ENCODE results near the gene TBP.

Gene TBP

DNA sequence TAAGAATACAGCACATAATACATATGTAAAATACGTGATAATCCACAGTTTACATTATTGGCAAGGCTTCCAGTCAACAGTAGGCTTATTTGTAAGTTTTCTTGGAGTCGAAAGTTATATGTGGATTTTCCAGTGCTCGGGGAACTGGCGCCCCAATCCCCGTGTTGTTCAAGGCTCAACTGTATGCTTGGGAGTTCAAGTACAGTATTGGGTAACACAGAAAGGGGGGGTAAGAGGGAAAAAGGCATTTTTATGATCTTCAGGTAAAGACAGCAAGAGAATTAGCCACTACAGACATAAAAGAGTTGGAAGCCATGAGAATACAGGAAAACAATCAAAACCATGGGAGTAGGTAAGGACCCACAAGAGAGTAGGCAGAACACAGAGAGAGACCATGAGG is 17.5 kb upstream of the TBP start:
- H3K36me3 ChIP-seq (ENCODE audit: control insufficient read depth, insufficient read depth, low read length, severe bottlenecking), result peaks cover 93% of the 10 kb centered on the region

DNA sequence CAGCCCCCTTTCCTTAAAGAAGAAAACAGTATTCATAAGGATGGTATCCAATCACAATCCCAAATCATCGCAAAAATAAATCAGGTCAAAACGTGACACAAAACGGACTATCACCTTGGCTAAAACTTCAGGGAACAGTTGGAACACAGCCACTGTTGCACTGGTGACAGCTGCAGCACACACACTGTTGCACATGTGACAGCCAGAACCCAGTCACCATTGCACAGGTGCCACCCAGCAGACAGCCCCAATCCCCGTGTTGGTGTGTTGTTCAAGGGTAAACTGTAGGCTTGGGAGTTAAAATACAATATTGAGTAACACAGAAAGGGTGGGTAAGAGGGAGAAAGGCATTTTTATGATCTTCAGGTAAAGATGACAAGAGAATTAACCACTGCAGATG is 16.8 kb upstream of the TBP start:
- H3K4me1 ChIP-seq (ENCODE audit: control insufficient read depth, insufficient read depth, low read length), result peaks cover 25% of the 10 kb centered on the region
- H3K9ac ChIP-seq (ENCODE audit: low read length), result no peak overlapping the region
- H3K9me3 ChIP-seq (ENCODE audit: control insufficient read depth, low read length), result no peaks in the 10 kb centered on the region
- DNase-seq (ENCODE audit: low read depth), result no peak
- H3K36me3 ChIP-seq (ENCODE audit: control insufficient read depth, insufficient read depth, low read length, severe bottlenecking), result peaks cover 97% of the 10 kb centered on the region
- H3K4me3 ChIP-seq (ENCODE audit: low read length), result no peak overlapping the region
- no peaks in the 10 kb centered on the region for H3K27me3 ChIP-seq (replicated peaks; ENCODE audit: control insufficient read depth, insufficient read depth, low read length)

More for the DNA sequence above, 17.5 kb upstream of the TBP start:
- H3K9me3 ChIP-seq (ENCODE audit: control insufficient read depth, low read length), result no peaks in the 10 kb centered on the region
- H3K4me3 ChIP-seq (ENCODE audit: low read length), result no peak overlapping the region
- no peaks in the 10 kb centered on the region for H3K27me3 ChIP-seq (replicated peaks; ENCODE audit: control insufficient read depth, insufficient read depth, low read length)
- no peak overlapping the region for H3K9ac ChIP-seq (ENCODE audit: low read length)
- H3K4me1 ChIP-seq (ENCODE audit: control insufficient read depth, insufficient read depth, low read length), result peaks cover 19% of the 10 kb centered on the region
- no peak for DNase-seq (ENCODE audit: low read depth)

DNA sequence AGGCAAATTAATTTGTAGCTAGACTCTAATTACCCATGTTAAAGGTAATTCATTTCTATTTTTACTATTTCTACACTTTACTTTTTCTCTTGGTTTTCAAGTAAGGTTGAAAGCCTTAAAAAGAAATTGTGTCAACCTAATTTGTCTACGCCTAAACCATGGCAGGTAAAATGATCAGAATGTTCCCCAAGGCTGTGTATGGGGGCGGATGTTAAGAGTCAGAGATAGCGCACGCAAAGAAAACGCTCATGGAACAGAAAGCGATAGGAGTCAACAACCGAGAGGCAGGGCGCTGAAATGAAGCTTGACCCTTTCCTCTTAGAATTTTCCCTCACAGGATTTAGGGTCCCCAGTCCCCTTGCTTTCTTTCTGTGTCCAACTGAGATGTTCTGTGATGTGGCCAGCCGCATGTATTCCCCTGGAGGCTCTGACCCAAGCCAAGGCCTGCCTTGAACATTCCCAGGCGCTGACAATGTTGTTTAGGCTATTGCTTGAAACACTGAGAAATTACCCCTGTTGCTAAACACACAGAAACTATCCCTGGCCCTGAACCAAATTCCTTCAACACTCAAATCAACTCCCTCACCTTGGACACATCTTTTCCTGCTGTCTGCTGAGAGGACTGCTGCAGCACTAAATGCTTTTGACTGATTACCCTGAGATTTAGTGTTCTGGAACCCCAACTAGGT is 12.0 kb upstream of the TBP start:
- Histone ChIP-seq H3K4me3 (ENCODE audit: low read length) (no peak overlapping the region), H3K36me3 (ENCODE audit: control insufficient read depth, insufficient read depth, low read length, severe bottlenecking) (peaks cover 99% of the 10 kb centered on the region), H3K9ac (ENCODE audit: low read length) (no peak overlapping the region), H3K27me3 (replicated peaks; ENCODE audit: control insufficient read depth, insufficient read depth, low read length) (no peaks in the 10 kb centered on the region), H3K9me3 (ENCODE audit: control insufficient read depth, low read length) (no peaks in the 10 kb centered on the region), H3K4me1 (ENCODE audit: control insufficient read depth, insufficient read depth, low read length) (peaks cover 44% of the 10 kb centered on the region)
- DNase-seq (ENCODE audit: low read depth), result no peak

DNA sequence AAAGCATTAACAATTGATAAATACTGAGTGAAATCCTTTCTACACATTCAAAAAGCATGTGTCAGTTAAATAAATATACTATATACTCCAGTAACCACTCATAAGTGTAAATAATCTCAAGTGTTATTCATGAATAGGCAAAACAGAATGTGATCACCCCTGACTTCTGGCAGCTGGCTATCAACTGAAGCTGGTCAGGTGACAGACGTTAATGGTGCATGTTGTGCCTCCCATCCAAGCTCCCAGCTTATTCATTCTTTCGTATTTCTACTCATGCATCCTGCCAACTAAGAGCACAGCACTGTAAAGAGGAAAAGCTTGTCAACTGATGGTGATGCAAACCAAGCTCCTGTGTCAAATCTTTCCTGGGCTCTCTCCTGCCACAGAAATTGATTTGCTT is 8.8 kb upstream of the TBP start:
- DNase-seq (ENCODE audit: low read depth), result no peak
- Histone ChIP-seq H3K4me1 (ENCODE audit: control insufficient read depth, insufficient read depth, low read length) (peaks cover 68% of the 10 kb centered on the region), H3K9me3 (ENCODE audit: control insufficient read depth, low read length) (no peaks in the 10 kb centered on the region), H3K27me3 (replicated peaks; ENCODE audit: control insufficient read depth, insufficient read depth, low read length) (no peaks in the 10 kb centered on the region), H3K9ac (ENCODE audit: low read length) (no peak overlapping the region), H3K4me3 (ENCODE audit: low read length) (no peak overlapping the region), H3K36me3 (ENCODE audit: control insufficient read depth, insufficient read depth, low read length, severe bottlenecking) (peaks cover 83% of the 10 kb centered on the region)

DNA sequence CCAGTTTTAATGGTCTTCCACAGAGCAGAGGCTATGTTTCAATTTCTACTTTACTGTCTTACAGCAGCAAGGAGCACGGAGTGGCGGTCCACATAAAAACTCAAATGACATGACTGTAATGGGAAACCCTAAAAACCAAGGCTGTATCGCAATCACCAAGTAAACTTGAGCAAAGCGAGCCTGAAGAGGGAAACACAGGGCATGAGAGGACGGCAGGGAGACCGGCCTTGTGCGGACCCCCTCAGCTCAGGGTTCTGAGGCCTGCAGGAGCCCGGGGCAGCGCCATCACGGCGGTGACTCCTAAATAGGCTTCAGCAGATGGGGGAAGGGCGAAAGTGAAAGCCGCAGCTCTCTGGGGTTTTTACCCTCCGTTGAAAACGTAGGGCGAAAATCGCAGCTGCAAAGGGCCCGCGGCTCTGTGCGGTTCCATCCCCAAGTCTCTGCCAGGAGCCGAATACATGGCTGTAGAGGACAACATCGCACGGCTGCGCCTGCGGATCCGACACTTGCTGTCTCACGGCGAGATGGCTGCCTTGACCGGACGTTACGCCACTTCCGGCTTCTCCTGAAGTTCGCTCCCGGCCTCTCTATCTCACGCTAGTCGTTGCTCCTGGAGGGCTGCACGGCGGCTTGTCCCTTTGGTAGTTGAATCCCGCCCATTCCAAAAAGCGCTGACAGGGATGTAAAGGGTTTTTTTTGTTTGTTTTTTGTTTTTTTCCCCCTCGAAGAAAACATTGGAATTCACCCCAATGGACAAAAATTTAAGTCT is 1.2 kb upstream of the TBP start, which contains the start of gene PSMB1:
PSMB1 (minus strand) TSS at position 543 of the 769 bp plus-strand sequence; CDS start at position 478, 65 bp downstream.
- Histone ChIP-seq H3K4me1 (ENCODE audit: control insufficient read depth, insufficient read depth, low read length) (peaks cover 52% of the 10 kb centered on the region), H3K9me3 (ENCODE audit: control insufficient read depth, low read length) (no peaks in the 10 kb centered on the region), H3K9ac (ENCODE audit: low read length) (peak within 1 kb of the TSS; percentile 100), H3K4me3 (ENCODE audit: low read length) (peak within 1 kb of the TSS; percentile 99), H3K27me3 (replicated peaks; ENCODE audit: control insufficient read depth, insufficient read depth, low read length) (no peaks in the 10 kb centered on the region), H3K36me3 (ENCODE audit: control insufficient read depth, insufficient read depth, low read length, severe bottlenecking) (peaks cover 17% of the 10 kb centered on the region)
- peak; percentile 99 for DNase-seq (ENCODE audit: low read depth)

DNA sequence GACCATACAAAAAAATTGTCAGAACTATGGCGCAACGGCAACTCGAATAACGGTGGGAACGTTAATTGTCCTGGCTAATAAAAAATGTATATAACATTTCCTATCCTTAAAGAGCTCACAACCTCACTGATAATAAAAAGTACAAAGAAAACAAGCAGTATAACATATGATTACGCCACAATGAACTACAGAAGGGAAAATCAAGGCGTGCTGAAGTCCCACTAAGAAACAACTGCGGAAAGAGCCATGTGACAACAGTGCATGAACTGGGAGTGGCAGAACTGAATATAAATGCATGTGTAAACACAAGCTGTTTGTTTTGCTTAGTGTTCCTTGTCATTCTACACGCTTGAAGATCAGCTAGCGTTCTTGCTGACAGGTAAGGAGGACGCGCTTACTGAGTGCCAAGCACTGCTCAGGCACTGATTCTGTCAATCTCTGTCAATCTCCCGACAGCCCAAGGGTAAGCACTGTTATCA is 596 bp upstream of the TBP start:
- Histone ChIP-seq H3K4me1 (ENCODE audit: control insufficient read depth, insufficient read depth, low read length) (peaks cover 46% of the 10 kb centered on the region), H3K9ac (ENCODE audit: low read length) (peak overlapping the region; percentile 100), H3K9me3 (ENCODE audit: control insufficient read depth, low read length) (no peaks in the 10 kb centered on the region), H3K4me3 (ENCODE audit: low read length) (peak overlapping the region; percentile 99), H3K27me3 (replicated peaks; ENCODE audit: control insufficient read depth, insufficient read depth, low read length) (no peaks in the 10 kb centered on the region), H3K36me3 (ENCODE audit: control insufficient read depth, insufficient read depth, low read length, severe bottlenecking) (peaks cover 15% of the 10 kb centered on the region)
- DNase-seq (ENCODE audit: low read depth), result peak; percentile 76

DNA sequence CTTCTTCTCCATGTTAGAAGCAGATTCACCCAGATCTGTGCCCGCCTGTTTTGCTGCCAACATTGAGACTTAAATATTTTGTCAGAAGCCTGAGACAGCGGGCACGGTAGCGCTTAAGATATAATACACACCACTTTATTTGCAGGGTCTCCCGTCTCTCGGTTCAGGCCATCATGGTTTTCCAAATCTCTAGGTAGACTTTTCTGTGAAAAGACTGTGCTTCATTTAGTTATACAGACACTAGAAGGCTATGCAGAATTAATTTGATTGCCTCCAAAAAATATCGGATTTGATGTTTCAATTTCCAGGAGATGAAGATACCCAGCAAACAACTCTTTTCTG is 598 bp downstream of the TBP start:
- Histone ChIP-seq H3K36me3 (ENCODE audit: control insufficient read depth, insufficient read depth, low read length, severe bottlenecking) (peaks cover 22% of the 10 kb centered on the region), H3K4me1 (ENCODE audit: control insufficient read depth, insufficient read depth, low read length) (peaks cover 34% of the 10 kb centered on the region), H3K27me3 (replicated peaks; ENCODE audit: control insufficient read depth, insufficient read depth, low read length) (no peaks in the 10 kb centered on the region), H3K9me3 (ENCODE audit: control insufficient read depth, low read length) (no peaks in the 10 kb centered on the region), H3K4me3 (ENCODE audit: low read length) (peak overlapping the region; percentile 99), H3K9ac (ENCODE audit: low read length) (peak overlapping the region; percentile 100)
- no peak for DNase-seq (ENCODE audit: low read depth)

DNA sequence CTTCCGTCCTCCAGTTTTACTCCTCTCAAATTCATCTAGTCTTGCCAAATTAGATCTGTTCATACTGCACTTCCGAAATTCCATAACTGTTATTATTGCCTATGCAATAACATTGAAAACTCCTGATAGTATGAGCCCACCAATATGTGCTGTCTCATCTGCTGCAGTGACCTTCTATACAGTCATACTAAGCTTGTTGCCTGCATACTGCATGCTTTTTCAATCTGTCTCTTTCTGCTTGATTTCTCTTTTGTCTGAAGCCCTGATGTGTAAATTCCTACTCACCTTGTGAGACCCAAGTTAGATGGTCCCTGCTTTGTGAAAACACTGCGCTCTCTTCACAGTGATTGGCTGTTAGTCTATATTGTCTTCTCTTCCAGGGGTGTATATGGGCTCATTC is 1.1 kb downstream of the TBP start:
- Histone ChIP-seq H3K36me3 (ENCODE audit: control insufficient read depth, insufficient read depth, low read length, severe bottlenecking) (peaks cover 25% of the 10 kb centered on the region), H3K4me1 (ENCODE audit: control insufficient read depth, insufficient read depth, low read length) (peaks cover 29% of the 10 kb centered on the region), H3K9me3 (ENCODE audit: control insufficient read depth, low read length) (no peaks in the 10 kb centered on the region), H3K9ac (ENCODE audit: low read length) (peak overlapping the region; percentile 100), H3K4me3 (ENCODE audit: low read length) (peak overlapping the region; percentile 99), H3K27me3 (replicated peaks; ENCODE audit: control insufficient read depth, insufficient read depth, low read length) (no peaks in the 10 kb centered on the region)
- no peak for DNase-seq (ENCODE audit: low read depth)

DNA sequence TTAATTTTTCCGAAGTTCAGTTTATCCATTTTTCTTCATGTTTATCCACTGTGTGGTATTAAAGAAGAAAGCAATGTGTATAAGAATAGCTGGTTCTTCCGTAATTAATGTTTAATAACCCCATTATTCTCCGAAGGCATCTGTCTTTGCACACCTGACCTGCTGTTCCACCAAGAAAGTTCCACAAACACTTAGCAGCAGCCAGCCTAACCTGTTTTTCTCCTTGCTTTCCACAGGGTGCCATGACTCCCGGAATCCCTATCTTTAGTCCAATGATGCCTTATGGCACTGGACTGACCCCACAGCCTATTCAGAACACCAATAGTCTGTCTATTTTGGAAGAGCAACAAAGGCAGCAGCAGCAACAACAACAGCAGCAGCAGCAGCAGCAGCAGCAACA is 7.4 kb downstream of the TBP start:
- DNase-seq (ENCODE audit: low read depth), result no peak
- no peaks in the 10 kb centered on the region for H3K27me3 ChIP-seq (replicated peaks; ENCODE audit: control insufficient read depth, insufficient read depth, low read length)
- H3K4me3 ChIP-seq (ENCODE audit: low read length), result no peak overlapping the region
- no peaks in the 10 kb centered on the region for H3K4me1 ChIP-seq (ENCODE audit: control insufficient read depth, insufficient read depth, low read length)
- H3K36me3 ChIP-seq (ENCODE audit: control insufficient read depth, insufficient read depth, low read length, severe bottlenecking), result peaks cover 83% of the 10 kb centered on the region
- H3K9ac ChIP-seq (ENCODE audit: low read length), result no peak overlapping the region
- H3K9me3 ChIP-seq (ENCODE audit: control insufficient read depth, low read length), result no peaks in the 10 kb centered on the region

DNA sequence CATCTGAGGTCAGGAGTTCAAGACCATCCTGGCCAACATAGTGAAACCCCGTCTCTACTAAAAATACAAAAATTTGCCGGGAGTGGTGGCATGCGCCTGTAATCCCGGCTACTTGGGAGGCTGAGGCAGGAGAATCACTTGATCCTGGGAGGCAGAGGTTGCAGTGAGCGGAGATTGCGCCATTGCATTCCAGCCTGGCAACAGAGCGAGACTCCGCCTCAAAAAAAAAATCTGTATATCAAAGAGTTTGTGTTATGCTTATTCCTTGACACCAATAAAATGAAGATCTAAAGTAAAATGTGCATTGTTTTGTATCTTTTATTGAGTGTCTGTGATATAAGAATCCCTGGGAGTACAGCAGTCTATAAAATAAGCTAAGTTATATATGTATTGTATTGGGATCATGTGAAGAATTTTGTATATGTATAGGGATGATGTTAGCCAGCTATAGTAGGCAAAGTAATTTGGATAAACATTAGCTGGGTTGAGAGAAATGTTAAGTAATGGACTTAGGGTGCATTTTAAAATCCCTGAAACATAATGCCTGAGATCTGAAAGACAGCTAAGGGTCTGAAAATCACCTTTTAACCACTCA is 10.9 kb downstream of the TBP start:
- no peak for DNase-seq (ENCODE audit: low read depth)
- no peaks in the 10 kb centered on the region for H3K9me3 ChIP-seq (ENCODE audit: control insufficient read depth, low read length)
- H3K36me3 ChIP-seq (ENCODE audit: control insufficient read depth, insufficient read depth, low read length, severe bottlenecking), result peaks cover 88% of the 10 kb centered on the region

DNA sequence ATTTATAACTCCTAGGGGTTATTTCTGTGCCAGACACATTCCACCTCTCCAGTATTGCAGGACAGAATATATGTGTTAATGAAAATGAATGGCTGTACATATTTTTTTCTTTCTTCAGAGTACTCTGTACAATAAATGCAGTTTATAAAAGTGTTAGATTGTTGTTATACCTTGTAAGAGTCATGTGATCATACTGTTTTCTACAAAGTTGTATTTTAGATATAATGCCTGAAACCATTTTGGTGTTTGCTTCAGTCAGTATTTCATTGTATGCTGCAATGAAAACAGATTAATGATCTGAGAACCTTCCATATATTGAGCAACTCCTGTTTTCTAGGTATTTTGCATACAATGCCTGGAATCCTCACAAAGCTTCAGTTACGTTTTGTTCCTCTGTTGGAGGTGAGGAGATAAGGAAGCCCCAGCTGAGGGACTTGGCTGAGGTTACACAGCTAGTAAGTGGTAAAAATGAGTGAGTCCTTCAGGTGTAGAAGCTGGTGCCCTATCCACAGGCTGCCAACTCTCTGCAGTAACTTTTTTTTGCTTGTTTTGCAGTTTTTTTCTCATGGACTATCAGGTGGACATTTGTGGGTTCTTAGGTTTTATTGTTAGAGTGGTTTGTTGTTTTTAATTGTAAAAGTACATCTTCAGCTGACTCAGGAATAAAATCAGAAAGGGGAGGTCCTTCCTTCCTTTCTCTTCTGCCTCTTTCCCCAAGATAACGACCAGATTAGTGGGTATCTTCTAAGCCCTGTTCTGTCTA is 18.7 kb downstream of the TBP start:
- DNase-seq (ENCODE audit: low read depth), result no peak
- no peak overlapping the region for H3K9ac ChIP-seq (ENCODE audit: low read length)
- no peaks in the 10 kb centered on the region for H3K4me1 ChIP-seq (ENCODE audit: control insufficient read depth, insufficient read depth, low read length)
- peaks cover 78% of the 10 kb centered on the region for H3K36me3 ChIP-seq (ENCODE audit: control insufficient read depth, insufficient read depth, low read length, severe bottlenecking)
- H3K9me3 ChIP-seq (ENCODE audit: control insufficient read depth, low read length), result no peaks in the 10 kb centered on the region
- no peaks in the 10 kb centered on the region for H3K27me3 ChIP-seq (replicated peaks; ENCODE audit: control insufficient read depth, insufficient read depth, low read length)
- no peak overlapping the region for H3K4me3 ChIP-seq (ENCODE audit: low read length)

More for the DNA sequence above, 10.9 kb downstream of the TBP start:
- H3K9ac ChIP-seq (ENCODE audit: low read length), result no peak overlapping the region
- H3K4me1 ChIP-seq (ENCODE audit: control insufficient read depth, insufficient read depth, low read length), result no peaks in the 10 kb centered on the region
- no peak overlapping the region for H3K4me3 ChIP-seq (ENCODE audit: low read length)
- H3K27me3 ChIP-seq (replicated peaks; ENCODE audit: control insufficient read depth, insufficient read depth, low read length), result no peaks in the 10 kb centered on the region

Data from adipocyte (in vitro differentiated cells).